ENCODE measurements around the gene ZSCAN5B.
"Not testable (repeated sequence)": the region's sequence is repeated elsewhere in the genome, so short reads cannot be mapped to it uniquely, and the experiment has no call there.

The ZSCAN5B gene

GRCh38 chr19:56197646-56198045, at the start of gene ZSCAN5B:
ZSCAN5B (minus strand) TSS chr19:56197783; CDS start chr19:56193052, 4,731 bp downstream.
- in situ Hi-C loops (cut with MboI; ENCODE audit: low sequenced_read_pairs), result not testable (repeated sequence)

DNA sequence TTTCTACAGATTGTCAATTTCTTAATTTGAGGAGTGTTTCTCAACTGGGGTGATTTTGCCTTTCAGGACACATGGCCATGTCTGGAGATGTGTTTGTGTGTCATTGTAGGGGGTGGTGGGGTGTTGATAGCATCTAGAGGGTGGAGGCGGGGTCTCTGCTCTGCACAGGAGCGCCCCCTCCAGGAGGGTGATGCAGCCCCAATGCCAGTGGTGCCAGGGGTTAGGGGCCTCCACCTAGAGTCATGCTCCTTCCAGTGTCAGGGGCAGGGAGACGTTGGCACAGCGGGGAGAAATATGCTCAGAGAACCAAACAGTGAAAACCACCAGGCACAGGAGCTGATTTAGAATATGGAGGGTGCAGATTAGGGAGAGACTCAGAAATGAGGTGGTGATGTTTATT, 48.2 kb upstream of the ZSCAN5B start:
- in situ Hi-C loops (cut with MboI; ENCODE audit: low sequenced_read_pairs), result not testable (repeated sequence)

DNA sequence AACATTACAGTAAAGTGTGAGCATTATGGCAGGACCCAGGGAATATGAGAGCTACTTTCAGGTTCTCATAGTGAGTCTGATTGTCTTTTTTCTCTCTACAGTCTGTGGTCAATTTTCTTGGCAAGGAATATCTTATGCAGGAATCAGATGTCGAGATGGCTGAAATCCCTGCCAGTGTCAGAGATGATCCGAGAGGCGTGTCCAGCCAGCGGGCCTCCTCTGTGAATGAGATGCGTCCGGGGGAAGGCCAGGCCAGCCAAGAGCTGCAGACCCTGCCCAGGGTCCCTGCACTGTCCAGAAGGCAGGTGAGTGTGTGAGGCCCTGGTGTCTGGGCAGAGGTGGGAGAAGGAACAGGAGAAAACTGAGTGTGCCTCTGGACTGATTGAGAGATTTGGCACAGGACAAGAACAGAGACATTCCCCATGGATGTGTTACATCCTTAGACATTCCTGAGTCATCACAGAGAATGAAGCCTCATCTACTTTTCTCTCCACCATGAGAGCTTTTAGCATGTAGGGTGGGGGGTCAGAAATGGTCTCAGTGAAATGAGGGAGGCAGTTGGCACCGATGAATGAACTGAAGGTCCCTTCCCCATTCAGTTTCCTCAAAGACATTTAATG, 47.6 kb upstream of the ZSCAN5B start:
- in situ Hi-C loops (cut with MboI; ENCODE audit: low sequenced_read_pairs), result no loop called here

GRCh38 chr19:56223481-56223880, 25.9 kb upstream of the ZSCAN5B start:
- in situ Hi-C loops (cut with MboI; ENCODE audit: low sequenced_read_pairs), result no loop called here

DNA sequence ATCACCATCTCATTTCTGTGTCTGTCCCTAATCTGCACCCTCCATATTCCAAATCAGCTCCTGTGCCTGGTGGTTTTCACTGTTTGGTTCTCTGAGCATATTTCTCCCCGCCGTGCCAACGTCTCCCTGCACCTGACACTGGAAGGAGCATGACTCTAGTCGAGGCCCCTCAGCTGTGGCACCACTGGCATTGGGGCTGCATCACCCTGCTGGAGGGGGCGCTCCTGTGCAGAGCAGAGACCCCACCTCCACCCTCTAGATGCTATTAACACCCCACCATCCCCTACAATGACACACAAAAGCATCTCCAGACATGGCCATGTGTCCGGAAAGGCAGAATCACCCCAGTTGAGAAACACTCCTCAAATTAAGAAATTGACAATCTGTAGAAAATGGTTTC, 25.3 kb upstream of the ZSCAN5B start:
- in situ Hi-C loops (cut with MboI; ENCODE audit: low sequenced_read_pairs), result no loop called here

DNA sequence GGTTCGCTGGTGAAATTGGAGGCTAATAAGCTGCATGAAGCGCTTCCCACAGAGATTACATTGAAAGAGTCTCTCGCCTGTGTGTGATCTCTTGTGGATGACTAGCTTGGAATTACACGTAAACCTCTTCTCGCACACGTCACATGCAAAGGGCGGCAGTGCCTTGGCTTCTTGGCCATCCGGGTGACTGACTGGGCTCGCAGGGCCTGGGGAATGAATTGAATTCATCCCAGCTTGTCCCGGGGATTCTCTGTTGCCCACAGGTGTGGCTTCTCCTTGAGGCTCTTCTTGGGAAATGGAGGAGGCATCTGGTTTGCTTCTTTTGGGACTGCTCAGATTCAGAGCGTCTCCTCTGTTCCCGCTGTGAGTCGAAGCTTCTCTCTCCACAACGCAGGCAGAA, 24.3 kb upstream of the ZSCAN5B start:
- in situ Hi-C loops (cut with MboI; ENCODE audit: low sequenced_read_pairs), result no loop called here

DNA sequence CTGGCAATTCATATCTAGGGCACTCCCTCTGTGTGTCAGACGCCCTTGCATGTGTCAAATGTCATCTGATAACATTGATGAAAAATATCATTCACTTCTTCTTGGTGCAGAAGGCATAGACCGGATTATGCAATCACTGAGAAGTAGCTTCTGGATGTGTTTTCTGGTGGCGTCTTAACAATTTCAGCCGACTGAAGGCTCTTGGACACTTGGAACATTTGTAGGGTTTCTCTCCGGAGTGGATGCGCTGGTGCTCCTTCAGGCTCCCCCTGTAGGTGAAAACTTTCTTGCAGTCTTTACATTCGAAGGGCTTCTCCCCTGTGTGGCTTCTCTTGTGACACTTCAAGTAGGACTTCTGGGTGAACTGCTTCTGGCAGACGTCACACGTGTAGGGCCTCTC, 23.9 kb upstream of the ZSCAN5B start:
- in situ Hi-C loops (cut with MboI; ENCODE audit: low sequenced_read_pairs), result not testable (repeated sequence)

- in situ Hi-C loops (cut with MboI; ENCODE audit: low sequenced_read_pairs), result no loop called here
Observed at GRCh38 chr19:56218961-56219360, 21.4 kb upstream of the ZSCAN5B start.

DNA sequence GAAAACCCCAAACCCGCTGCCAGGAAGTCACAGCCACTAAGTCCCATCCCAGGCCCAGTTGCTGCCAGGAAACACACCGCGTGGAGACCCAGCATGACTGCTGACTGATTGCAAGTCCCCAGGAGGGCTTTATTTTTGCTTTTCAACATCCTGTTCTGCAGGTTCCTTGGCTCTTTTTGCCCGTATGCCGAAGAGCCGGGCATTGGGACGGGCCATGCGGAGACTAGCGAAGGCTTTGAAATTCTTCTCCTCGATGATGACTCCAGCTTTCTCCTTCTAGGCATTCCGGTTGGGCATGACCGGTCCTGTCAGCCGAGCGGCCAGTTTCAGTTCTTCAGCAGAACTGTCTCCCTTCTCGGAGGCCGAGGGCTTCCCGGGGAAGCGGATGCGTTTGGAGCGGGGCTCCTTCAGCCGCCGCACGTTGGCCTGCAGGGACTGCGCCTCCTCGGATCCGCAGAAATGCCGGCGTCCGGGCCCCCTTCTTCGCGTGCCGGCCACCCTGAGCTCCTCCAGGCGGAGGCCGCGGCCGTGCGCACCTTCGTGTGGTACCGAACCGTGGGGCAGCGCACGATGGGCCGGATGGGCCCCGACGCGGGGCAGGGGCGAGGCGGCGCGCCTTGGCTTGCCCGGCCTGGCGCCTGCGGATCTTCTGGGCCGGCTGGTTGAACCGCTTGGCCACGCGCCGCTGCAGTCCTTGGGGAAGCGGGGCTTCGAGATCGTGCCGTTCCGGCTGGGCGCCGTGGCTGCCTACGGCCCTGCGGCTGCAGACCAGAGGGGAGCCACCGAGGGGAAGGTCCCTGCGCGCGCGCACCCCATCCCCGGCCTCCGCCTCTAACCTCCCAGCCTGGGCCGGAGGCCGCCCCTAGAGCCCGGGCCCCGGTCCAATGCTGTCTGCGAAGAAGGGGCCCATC, 19.7 kb upstream of the ZSCAN5B start:
- in situ Hi-C loops (cut with MboI; ENCODE audit: low sequenced_read_pairs), result no loop called here

- in situ Hi-C loops (cut with MboI; ENCODE audit: low sequenced_read_pairs), result no loop called here
Observed at GRCh38 chr19:56211718-56212117, 14.1 kb upstream of the ZSCAN5B start.

- in situ Hi-C loops (cut with MboI; ENCODE audit: low sequenced_read_pairs), result not testable (repeated sequence)
Observed at GRCh38 chr19:56210036-56210435, 12.5 kb upstream of the ZSCAN5B start.

DNA sequence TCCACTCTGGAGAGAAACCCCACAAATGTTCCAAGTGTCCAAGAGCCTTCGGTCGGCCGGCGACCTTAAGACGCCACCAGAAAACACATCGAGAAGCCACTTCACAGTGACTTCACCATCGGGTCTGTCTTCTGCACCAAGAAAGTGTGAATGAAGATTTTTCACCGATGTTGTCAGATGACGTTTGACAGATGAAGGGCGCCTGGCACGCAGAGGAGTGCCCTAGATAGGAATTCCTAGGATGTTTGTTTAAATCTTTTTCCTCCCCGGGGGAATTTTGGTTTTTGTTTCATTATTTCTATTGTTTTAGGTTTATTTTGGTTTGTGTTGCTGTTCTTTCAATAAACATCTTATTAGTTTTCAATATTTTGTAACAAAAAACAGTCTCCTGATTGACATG, 11.5 kb upstream of the ZSCAN5B start:
- in situ Hi-C loops (cut with MboI; ENCODE audit: low sequenced_read_pairs), result no loop called here

DNA sequence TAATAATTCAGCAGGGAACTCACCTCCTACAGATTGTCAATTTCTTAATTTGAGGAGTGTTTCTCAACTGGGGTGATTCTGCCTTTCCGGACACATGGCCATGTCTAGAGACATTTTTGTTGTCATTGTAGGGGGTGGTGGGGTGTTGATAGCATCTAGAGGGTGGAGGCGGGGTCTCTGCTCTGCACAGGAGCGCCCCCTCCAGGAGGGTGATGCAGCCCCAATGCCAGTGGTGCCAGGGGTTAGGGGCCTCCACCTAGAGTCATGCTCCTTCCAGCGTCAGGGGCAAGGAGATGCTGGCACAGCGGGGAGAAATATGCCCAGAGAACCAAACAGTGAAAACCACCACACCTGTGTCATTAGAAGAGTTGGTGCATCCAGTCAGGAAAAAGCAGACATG, 10.0 kb upstream of the ZSCAN5B start:
- in situ Hi-C loops (cut with MboI; ENCODE audit: low sequenced_read_pairs), result not testable (repeated sequence)

GRCh38 chr19:56201973-56202372, 4.4 kb upstream of the ZSCAN5B start, which contains the start of gene ZSCAN5C:
ZSCAN5C (plus strand) TSS chr19:56202273; CDS start chr19:56205914, 3,641 bp downstream.
- in situ Hi-C loops (cut with MboI; ENCODE audit: low sequenced_read_pairs), result no loop called here

DNA sequence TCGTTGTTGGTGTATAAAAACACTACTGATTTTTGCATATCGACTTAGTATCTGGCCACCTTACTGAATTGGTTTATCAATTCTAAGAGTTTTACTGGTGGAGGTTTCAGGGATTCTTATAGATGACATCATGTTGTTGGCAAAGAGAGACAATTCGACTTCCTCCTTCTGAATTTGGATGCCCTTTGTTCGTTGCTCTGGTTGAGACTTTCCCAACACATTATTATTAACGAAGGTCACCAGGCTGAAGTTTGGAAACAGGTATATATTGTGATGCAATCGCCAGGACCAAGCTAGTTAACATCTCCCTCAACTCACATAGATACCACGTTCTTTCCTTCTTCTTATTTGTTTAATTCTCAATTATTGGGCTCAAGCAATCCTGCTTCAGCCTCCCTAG, 2.1 kb upstream of the ZSCAN5B start:
- in situ Hi-C loops (cut with MboI; ENCODE audit: low sequenced_read_pairs), result no loop called here

DNA sequence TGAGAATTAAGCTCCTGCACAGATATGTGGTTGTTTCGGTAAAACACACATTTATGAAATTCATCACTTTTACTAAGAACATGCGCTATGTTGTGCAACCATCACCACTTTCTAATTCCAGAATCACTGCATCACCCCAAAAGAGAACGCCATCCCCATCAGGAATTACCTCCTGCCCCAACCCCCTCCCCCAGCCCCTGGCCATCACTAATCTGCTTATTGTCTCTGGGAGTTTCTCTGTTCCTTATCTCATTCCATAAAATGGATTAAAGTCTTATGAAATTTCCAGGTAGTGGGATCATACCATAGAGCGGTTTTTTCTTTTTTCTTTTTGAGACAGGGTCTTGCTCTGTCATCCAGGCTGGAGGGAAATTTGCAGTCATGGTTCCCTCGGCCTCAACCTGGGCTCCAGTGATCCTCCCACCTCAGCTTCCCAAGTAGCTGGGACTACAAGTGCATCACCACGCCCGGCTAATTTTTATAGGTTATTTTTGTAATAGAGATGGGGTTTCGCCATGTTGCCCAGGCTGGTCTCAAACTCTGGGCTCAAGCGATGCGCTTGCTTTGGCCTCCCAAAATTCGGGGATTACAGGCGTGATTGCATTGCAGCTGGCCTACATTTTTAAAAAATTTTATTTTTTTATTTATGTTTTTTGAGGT, 3.5 kb downstream of the ZSCAN5B start:
- in situ Hi-C loops (cut with MboI; ENCODE audit: low sequenced_read_pairs), result no loop called here

DNA sequence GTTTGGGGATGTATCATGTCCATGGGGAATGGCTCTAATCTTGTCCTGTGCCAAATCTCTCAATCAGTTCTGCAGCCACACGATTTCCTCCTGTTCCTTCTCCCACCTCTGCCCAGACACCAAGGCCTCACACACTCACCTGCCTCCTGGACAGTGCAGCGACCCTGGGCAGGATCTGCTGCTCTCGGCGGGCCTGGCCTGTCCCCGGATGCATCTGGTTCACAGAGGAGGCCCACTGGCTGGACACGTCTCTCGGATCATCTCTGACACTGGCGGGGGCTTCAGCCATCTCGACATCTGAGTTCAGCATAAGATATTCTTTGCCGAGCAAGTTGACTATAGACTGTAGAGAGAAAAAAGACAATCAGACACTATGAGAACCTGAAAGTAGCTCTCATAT, 5.9 kb downstream of the ZSCAN5B start:
- in situ Hi-C loops (cut with MboI; ENCODE audit: low sequenced_read_pairs), result no loop called here

DNA sequence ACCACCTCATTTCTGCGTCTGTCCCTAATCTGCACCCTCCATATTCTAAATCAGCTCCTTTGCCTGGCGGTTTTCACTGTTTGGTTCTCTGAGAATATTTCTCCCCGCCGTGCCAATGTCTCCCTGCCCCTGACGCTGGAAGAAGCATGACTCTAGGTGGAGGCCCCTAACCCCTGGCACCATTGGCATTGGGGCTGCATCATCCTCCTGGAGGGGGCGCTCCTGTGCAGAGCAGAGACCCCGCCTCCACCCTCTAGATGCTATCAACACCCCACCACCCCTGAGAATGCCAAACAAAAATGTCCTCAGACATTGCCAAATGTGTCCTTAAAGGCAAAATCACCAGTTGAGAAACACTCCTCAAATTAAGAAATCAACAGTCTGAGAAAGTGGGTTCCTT, 6.5 kb downstream of the ZSCAN5B start:
- in situ Hi-C loops (cut with MboI; ENCODE audit: low sequenced_read_pairs), result no loop called here

DNA sequence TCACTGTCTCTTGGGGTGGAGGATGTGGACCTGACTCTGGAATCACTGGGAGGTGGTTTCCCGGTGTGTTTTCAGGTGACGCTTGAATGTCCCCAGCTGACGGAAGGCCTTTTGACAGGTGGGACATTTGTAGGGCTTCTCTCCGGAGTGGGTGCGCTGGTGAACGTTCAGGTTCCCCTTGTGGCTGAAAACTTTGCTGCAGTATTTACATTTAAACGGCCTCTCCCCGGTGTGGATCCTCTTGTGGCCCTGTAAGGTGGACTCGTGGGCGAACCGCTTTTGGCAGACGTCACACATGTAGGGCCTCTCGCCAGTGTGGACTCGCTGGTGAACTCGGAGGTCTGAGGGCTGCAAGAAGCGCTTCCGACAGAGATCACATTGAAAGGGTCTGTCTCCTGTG, 7.8 kb downstream of the ZSCAN5B start:
- in situ Hi-C loops (cut with MboI; ENCODE audit: low sequenced_read_pairs), result no loop called here

- in situ Hi-C loops (cut with MboI; ENCODE audit: low sequenced_read_pairs), result no loop called here
Observed at GRCh38 chr19:56177564-56178243, 19.9 kb downstream of the ZSCAN5B start.

DNA sequence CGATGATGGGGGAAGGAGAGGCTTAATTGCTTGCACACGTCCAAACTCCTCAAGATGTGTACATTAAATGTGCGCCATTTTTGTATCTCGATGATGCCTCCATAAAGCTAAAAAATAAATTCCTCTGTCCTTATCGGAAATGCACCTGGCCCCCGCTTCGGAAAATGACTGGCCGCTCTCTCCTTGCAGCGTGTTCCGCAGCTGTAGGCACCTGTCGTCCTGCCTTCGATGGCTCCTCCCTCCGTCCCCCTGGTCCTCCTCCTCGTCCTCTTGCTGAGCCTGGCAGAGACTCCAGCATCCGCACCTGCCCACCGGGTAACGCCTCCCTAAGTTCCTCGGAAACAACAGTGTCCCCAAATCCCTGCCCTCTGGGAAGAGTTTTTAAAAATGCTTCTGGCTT, 20.7 kb downstream of the ZSCAN5B start:
- in situ Hi-C loops (cut with MboI; ENCODE audit: low sequenced_read_pairs), result no loop called here
